ENCODE measurements around the gene APC2.

DNA sequence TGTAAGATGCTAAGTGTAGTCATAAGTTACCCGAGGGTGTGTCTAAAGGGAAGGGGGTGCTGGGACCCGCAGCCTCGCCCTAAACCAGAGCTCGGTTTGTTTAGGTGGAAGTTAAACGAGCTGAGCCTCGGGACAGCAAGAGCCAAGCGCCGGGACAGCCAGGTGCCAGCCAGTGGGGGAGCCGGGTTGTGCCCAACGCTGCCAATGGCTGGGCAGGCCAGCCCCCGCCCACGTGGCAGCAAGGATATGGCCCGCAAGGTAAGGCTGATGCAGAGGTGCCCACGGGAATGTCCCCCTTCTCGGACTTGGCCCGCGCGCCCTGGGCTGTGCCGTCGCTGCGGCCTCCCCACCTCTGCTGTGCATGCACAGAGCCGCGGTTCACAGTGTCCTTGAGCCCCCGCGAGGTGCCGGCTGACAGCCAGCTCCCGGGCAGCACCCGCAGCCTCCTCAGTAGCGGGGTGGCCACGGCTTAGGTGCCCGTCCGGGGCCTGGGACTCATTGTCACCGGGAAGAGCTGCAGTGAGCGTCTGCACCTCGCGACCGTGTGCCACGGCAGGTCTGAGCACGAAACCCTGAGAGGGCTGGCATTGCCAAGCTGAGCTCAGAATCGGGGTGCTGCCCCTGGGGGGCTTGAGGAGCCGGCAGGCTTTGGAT lies 21.1 kb upstream of the APC2 start:
- TF ChIP-seq, protein P1, sequence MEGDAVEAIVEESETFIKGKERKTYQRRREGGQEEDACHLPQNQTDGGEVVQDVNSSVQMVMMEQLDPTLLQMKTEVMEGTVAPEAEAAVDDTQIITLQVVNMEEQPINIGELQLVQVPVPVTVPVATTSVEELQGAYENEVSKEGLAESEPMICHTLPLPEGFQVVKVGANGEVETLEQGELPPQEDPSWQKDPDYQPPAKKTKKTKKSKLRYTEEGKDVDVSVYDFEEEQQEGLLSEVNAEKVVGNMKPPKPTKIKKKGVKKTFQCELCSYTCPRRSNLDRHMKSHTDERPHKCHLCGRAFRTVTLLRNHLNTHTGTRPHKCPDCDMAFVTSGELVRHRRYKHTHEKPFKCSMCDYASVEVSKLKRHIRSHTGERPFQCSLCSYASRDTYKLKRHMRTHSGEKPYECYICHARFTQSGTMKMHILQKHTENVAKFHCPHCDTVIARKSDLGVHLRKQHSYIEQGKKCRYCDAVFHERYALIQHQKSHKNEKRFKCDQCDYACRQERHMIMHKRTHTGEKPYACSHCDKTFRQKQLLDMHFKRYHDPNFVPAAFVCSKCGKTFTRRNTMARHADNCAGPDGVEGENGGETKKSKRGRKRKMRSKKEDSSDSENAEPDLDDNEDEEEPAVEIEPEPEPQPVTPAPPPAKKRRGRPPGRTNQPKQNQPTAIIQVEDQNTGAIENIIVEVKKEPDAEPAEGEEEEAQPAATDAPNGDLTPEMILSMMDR (conservative IDR thresholded peaks at IDR 0.05; ENCODE audit: low read length), result no peak
- no peak for TF ChIP-seq EZH2phosphoT487 (IDR thresholded peaks at IDR 0.05; ENCODE audit: borderline replicate concordance, low read depth, low read length)
